ENCODE measurements around the gene EFCAB6.

- TF ChIP-seq CTCF (IDR thresholded peaks at IDR 0.05) (no peak), POLR2A (IDR thresholded peaks at IDR 0.05) (no peak), POLR2AphosphoS5 (IDR thresholded peaks at IDR 0.05) (no peak)
These were observed 279.0 kb downstream of the EFCAB6 start for GRCh38 chr22:43533156-43533530.
